A673 (cell line): ENCODE data around the gene KANSL3.

Experiments
- CTCF ChIP-seq: fragments of 300-800, 200-600 bp; sonication (generic); conservative IDR thresholded peaks from 2 replicates; pipeline ENCODE4 v1.5.1; 2017; ENCODE audit warnings: low read depth, mild to moderate bottlenecking, antibody characterized with exemption, low read length, moderate library complexity, mixed read lengths
- EZH2 ChIP-seq: fragments of 200-600 bp; sonication (generic); IDR thresholded peaks from 2 replicates; pipeline ENCODE4 v1.6.1; 2017; ENCODE audit warnings: borderline replicate concordance, low read depth, mild to moderate bottlenecking, mixed read lengths, antibody characterized with exemption, low read length; ENCODE audit not compliant: poor library complexity, severe bottlenecking

- no peak for TF ChIP-seq CTCF
- no peak for TF ChIP-seq EZH2
Observed at GRCh38 chr2:96636551-96637171, 1.5 kb downstream of the KANSL3 start.
